Bronchial epithelial cell (primary cell): ENCODE results near the gene DUOX1. TPM values are rescaled to one million over a fixed set of nuclear protein-coding genes. Genes with fewer than 3 reads are reported as not detected.

Experiments used
- DNase-seq: peaks from one replicate; pipeline ENCODE4 v3.0.0-alpha.2; 2010; ENCODE audit warnings: low read depth
- FAIRE-seq: peaks from 2 replicates; lab custom pipeline; 2011; peaks lifted over from hg19 to GRCh38; lab: Jason Lieb, UNC
- H3K27me3 ChIP-seq: 2 replicates; pipeline ENCODE4 v1.5.1; 2011; ENCODE audit warnings: low read length; ENCODE audit not compliant: control insufficient read depth, insufficient read depth
- H3K36me3 ChIP-seq: 2 replicates; pipeline ENCODE4 v1.5.1; 2011; ENCODE audit warnings: low read length; ENCODE audit not compliant: control insufficient read depth, insufficient read depth
- H3K4me3 ChIP-seq: 2 replicates; pipeline ENCODE4 v1.5.1; 2011; ENCODE audit warnings: mild to moderate bottlenecking, low read depth, low read length, control low read depth
- total RNA-seq: library from RNA; depleted of rRNA; stranded (reverse); fragments of >200 nt; gene quantifications from 2 replicates; pipeline ENCODE4 v1.2.1, GENCODE V29; 2014
- TF ChIP-seq, protein P1 (sequence below): IDR thresholded peaks from 2 replicates; pipeline ENCODE4 v1.5.1; 2011; ENCODE audit warnings: mild to moderate bottlenecking, moderate library complexity, low read length, control low read depth, inconsistent platforms; ENCODE audit not compliant: insufficient read depth, severe bottlenecking

Gene DUOX1
- total RNA-seq, 1 donor from 2014 or later = 13.2 TPM

DNA sequence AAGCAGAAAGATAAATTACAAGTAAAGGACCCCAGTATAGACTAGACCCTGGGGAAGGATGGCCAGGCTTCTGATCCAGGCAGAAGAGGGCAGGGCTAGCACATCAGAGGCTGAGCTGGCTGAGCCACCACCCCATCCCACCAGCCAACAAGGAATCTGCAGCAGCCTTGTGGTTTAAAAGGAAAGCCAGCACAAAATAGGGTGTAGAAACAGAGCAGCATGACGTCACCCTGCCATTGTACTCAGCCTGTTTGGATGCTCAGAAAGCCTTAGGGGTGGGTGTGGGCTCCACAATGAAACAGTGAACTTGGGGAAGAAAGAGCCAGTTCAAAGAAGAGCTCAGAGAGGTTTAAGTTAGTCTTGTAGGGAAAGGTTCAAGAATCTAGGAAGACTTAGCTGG lies 28.2 kb downstream of the DUOX1 start:
- Histone ChIP-seq H3K27me3 (no peaks in the 10 kb centered on the region), H3K4me3 (no peak overlapping the region), H3K36me3 (peaks cover 16% of the 10 kb centered on the region)
- DNase-seq = peak; percentile 93
- TF ChIP-seq, protein P1, sequence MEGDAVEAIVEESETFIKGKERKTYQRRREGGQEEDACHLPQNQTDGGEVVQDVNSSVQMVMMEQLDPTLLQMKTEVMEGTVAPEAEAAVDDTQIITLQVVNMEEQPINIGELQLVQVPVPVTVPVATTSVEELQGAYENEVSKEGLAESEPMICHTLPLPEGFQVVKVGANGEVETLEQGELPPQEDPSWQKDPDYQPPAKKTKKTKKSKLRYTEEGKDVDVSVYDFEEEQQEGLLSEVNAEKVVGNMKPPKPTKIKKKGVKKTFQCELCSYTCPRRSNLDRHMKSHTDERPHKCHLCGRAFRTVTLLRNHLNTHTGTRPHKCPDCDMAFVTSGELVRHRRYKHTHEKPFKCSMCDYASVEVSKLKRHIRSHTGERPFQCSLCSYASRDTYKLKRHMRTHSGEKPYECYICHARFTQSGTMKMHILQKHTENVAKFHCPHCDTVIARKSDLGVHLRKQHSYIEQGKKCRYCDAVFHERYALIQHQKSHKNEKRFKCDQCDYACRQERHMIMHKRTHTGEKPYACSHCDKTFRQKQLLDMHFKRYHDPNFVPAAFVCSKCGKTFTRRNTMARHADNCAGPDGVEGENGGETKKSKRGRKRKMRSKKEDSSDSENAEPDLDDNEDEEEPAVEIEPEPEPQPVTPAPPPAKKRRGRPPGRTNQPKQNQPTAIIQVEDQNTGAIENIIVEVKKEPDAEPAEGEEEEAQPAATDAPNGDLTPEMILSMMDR = no peak
- FAIRE-seq = peak; percentile 73

DNA sequence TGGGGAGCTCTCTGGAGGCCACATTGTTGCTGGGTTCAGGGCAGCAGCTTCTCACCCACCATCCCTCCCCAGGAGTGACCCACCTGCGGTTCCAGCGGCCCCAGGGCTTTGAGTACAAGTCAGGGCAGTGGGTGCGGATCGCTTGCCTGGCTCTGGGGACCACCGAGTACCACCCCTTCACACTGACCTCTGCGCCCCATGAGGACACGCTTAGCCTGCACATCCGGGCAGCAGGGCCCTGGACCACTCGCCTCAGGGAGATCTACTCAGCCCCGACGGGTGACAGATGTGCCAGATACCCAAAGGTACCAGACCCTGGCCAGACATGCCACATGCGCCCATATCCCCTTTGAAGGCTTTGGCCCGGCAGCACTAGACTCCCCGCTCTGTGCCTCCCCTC lies 31.9 kb downstream of the DUOX1 start:
- no peaks in the 10 kb centered on the region for H3K27me3 ChIP-seq
- H3K36me3 ChIP-seq = peaks cover 11% of the 10 kb centered on the region
- TF ChIP-seq, protein P1 = no peak
- H3K4me3 ChIP-seq = no peak overlapping the region
- FAIRE-seq = no peak
- no peak for DNase-seq

DNA sequence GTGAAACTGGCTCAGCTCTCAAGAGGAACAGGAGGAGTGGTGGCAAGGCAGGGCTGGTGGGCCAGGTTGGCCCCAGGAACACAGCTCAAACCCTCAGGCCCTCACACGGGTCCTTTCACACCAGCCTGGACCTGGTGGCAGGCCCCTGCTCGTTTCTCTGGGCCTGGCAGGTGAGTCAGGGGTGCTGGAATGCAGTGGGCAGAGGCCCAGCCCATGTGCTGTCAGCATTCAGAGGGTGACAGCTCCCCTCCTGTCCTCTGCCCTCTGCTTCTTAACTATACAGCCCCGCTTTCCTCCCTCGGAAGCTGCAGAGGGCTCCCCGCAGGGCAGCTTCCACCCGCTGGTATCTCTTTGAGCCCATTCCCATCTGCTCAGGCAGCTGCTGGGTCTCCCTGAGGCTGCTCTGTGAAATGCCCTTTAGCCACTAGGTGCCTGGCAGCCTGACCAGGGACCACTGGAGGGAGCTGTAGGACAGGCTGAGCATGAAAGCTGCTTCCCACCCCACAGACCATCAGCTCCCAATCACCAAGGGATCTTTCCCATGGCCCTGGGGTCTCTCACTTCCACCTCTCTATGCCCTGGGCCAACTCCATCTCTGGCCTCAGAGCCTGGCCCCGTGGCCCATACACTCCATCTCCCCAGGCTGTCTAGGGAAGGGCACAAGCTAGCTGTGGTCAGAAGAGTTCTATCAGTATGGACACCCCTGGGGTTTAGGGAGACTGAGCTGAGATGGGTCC lies 33.1 kb downstream of the DUOX1 start:
- TF ChIP-seq, protein P1 = peak; percentile 97
- H3K4me3 ChIP-seq = no peak overlapping the region
- H3K27me3 ChIP-seq = no peaks in the 10 kb centered on the region
- FAIRE-seq (peak; percentile 92), DNase-seq (peak; percentile 94)
- peaks cover 9% of the 10 kb centered on the region for H3K36me3 ChIP-seq

DNA sequence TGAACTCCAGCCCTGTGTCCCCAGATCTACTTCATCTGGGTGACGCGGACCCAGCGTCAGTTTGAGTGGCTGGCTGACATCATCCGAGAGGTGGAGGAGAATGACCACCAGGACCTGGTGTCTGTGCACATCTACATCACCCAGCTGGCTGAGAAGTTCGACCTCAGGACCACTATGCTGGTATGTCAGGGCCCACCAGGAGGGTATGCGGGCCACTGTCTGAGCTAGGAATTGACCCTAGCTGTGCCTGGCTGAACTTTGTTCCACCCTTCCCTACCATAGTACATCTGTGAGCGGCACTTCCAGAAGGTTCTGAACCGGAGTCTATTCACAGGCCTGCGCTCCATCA lies 33.7 kb downstream of the DUOX1 start:
- no peak overlapping the region for H3K4me3 ChIP-seq
- no peak for DNase-seq
- FAIRE-seq = no peak
- H3K27me3 ChIP-seq = no peaks in the 10 kb centered on the region
- peaks cover 9% of the 10 kb centered on the region for H3K36me3 ChIP-seq
- TF ChIP-seq, protein P1 = no peak

DNA sequence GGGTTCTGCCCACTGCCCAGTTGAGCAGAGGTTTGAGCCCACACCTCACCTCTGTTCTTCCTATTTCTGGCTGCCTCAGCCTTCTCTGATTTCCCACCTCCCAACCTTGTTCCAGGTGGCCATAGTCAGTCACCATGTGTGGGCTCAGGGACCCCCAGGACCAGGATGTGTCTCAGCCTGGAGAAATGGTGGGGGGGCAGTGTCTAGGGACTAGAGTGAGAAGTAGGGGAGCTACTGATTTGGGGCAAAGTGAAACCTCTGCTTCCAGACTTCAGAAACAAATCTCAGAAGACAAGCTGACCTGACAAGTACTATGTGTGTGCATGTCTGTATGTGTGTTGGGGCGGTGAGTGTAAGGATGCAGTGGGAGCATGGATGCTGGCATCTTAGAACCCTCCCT lies 35.1 kb downstream of the DUOX1 start:
- H3K36me3 ChIP-seq = peaks cover 7% of the 10 kb centered on the region
- H3K4me3 ChIP-seq = no peak overlapping the region
- no peak for FAIRE-seq
- TF ChIP-seq, protein P1 = no peak
- H3K27me3 ChIP-seq = no peaks in the 10 kb centered on the region
- no peak for DNase-seq

DNA sequence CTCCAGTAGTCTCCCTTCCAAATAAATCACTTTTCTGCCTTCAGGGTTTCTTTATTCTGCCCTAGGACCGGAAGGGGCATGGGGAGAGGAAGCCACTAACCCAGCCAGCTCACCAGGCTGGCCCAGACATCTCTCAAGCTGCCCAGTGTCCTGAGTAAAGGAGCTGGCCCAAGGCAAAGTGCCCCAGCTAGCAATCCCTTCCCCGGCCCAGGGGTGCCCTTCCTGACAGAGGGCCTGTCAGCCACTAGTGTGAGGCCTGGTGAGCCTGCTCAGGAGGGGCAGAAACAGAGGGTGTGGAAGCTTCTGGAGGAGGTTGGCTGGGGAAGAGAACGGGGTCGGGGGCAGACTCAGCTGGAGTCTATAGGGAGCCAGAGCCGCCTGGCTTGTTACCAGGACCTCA lies 35.7 kb downstream of the DUOX1 start:
- FAIRE-seq (no peak), DNase-seq (no peak)
- Histone ChIP-seq H3K36me3 (peaks cover 7% of the 10 kb centered on the region), H3K27me3 (no peaks in the 10 kb centered on the region), H3K4me3 (no peak overlapping the region)
- TF ChIP-seq, protein P1 = no peak
